Epidermal melanocyte (primary cell): ENCODE results near the gene SDK1.

ENCODE experiments used
- DNase-seq: peaks from one replicate; pipeline ENCODE4 v3.0.0; 2011; ENCODE audit warnings: low spot score; ENCODE audit not compliant: insufficient read length

Gene SDK1

GRCh38 chr7:3336042-3336665, 35.1 kb downstream of the SDK1 start:
- no peak for DNase-seq

GRCh38 chr7:3338161-3338560, 37.1 kb downstream of the SDK1 start:
- DNase-seq: no peak

- no peak for DNase-seq
These were observed 44.8 kb downstream of the SDK1 start for GRCh38 chr7:3345699-3346481.

GRCh38 chr7:3349126-3349525, 48.1 kb downstream of the SDK1 start:
- no peak for DNase-seq

GRCh38 chr7:3356173-3356572, 55.1 kb downstream of the SDK1 start:
- DNase-seq: no peak

- DNase-seq: no peak
These were observed 57.9 kb downstream of the SDK1 start for GRCh38 chr7:3358991-3359390.

GRCh38 chr7:3367261-3367660, 66.2 kb downstream of the SDK1 start:
- DNase-seq: no peak

GRCh38 chr7:3370068-3370830, 69.2 kb downstream of the SDK1 start:
- no peak for DNase-seq

GRCh38 chr7:3370921-3371320, 69.9 kb downstream of the SDK1 start:
- DNase-seq: no peak

GRCh38 chr7:3371601-3372000, 70.5 kb downstream of the SDK1 start:
- no peak for DNase-seq

- DNase-seq: no peak
These were observed 73.2 kb downstream of the SDK1 start for GRCh38 chr7:3374239-3374638.

- DNase-seq: no peak
These were observed 77.5 kb downstream of the SDK1 start for GRCh38 chr7:3378390-3379150.

GRCh38 chr7:3380034-3380433, 79.0 kb downstream of the SDK1 start:
- no peak for DNase-seq

- no peak for DNase-seq
These were observed 80.0 kb downstream of the SDK1 start for GRCh38 chr7:3380886-3381685.

- no peak for DNase-seq
These were observed 85.6 kb downstream of the SDK1 start for GRCh38 chr7:3386423-3387190.

- DNase-seq: no peak
These were observed 92.8 kb downstream of the SDK1 start for GRCh38 chr7:3393862-3394261.

GRCh38 chr7:3397324-3397723, 96.3 kb downstream of the SDK1 start:
- no peak for DNase-seq

- DNase-seq: no peak
These were observed 98.8 kb downstream of the SDK1 start for GRCh38 chr7:3399858-3400257.

- no peak for DNase-seq
These were observed 103.4 kb downstream of the SDK1 start for GRCh38 chr7:3404501-3404900.
